MCF 10A (cell line): Measurements from ENCODE around the gene IKZF5. TPM values are rescaled to one million over a fixed set of nuclear protein-coding genes. Genes with fewer than 3 reads are reported as not detected.

Experiments used
- BruUV-seq: library from RNA; stranded (reverse); fragments of 400-500 nt; replicated peaks from 2 replicates; lab custom pipeline; 2021; lab: Mats Ljungman, UMichigan
- CTCF ChIA-PET: fragments of 300-600 bp; sonication (Branson Sonifier 250); formaldehyde crosslinking; extraction: SDS; loops from one replicate; lab custom pipeline; 2021; ENCODE audit warnings: antibody characterized with exemption, inconsistent platforms; lab: Yijun Ruan, JAX
- POLR2A ChIA-PET: fragments of 300-600, 350-650 bp; sonication (Branson Sonifier 250); formaldehyde crosslinking; extraction: SDS; loops from one replicate; lab custom pipeline; 2020; ENCODE audit warnings: antibody characterized with exemption, inconsistent platforms; lab: Yijun Ruan, JAX
- DNase-seq: peaks from one replicate; pipeline ENCODE4 v3.0.0-alpha.2; 2018; ENCODE audit not compliant: unreplicated experiment
- H3K27ac Mint-ChIP-seq: one replicate; pipeline ENCODE4 v1.8.0; 2022; ENCODE audit warnings: mild to moderate bottlenecking, low read depth, mixed read lengths; ENCODE audit not compliant: unreplicated experiment
- H3K27me3 Mint-ChIP-seq: one replicate; pipeline ENCODE4 v1.8.0; 2022; ENCODE audit warnings: mixed read lengths; ENCODE audit not compliant: insufficient read depth, unreplicated experiment
- H3K36me3 Mint-ChIP-seq: one replicate; pipeline ENCODE4 v1.8.0; 2022; ENCODE audit warnings: mild to moderate bottlenecking, moderate library complexity, mixed read lengths; ENCODE audit not compliant: insufficient read depth, unreplicated experiment
- H3K4me1 Mint-ChIP-seq: one replicate; pipeline ENCODE4 v1.8.0; 2022; ENCODE audit warnings: mixed read lengths; ENCODE audit not compliant: insufficient read depth, unreplicated experiment
- H3K4me3 Mint-ChIP-seq: one replicate; pipeline ENCODE4 v1.8.0; 2022; ENCODE audit warnings: mild to moderate bottlenecking, moderate library complexity, mixed read lengths; ENCODE audit not compliant: unreplicated experiment
- H3K9me3 Mint-ChIP-seq: one replicate; pipeline ENCODE4 v1.8.0; 2022; ENCODE audit warnings: mixed read lengths; ENCODE audit not compliant: unreplicated experiment
- intact Hi-C: fragments of 100-400 bp; cut with micrococcal nuclease; formaldehyde crosslinking; loops from 2 replicates; pipeline ENCODE4 v1.14.1; 2022
- total RNA-seq: library from RNA; stranded (reverse); gene quantifications from 2 replicates; pipeline ENCODE4 v1.2.3, GENCODE V29; 2022
- TF ChIP-seq, protein P1 (sequence below): fragments of 200-600 bp; IDR thresholded peaks from one replicate; pipeline ENCODE4 v1.8.0; 2022; ENCODE audit warnings: antibody characterized with exemption, mild to moderate bottlenecking; ENCODE audit not compliant: unreplicated experiment

The IKZF5 gene
- total RNA-seq, 1 experiment from 2014 or later: 16.4 TPM

DNA sequence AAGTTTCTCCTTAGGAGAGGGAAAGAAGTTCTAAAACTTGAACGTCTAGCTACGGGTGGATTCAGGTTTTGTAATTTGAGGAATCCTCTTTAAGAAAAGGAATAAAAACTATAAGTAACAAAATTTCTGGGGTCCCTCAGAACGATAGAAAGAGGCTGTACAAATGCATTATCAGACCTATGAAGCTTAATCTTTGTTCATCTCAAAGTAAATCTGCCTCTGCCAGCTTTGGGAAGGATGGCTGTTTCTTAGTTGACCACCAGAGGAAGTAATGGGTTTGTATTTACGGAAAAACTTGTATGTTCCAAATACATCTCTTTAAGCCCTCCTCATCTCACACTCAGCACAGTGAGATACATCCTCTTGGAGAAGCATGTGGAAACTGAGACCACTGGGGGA, 27.5 kb downstream of the IKZF5 start:
- peak overlapping the region; percentile 84 for H3K27ac Mint-ChIP-seq
- TF ChIP-seq, protein P1, sequence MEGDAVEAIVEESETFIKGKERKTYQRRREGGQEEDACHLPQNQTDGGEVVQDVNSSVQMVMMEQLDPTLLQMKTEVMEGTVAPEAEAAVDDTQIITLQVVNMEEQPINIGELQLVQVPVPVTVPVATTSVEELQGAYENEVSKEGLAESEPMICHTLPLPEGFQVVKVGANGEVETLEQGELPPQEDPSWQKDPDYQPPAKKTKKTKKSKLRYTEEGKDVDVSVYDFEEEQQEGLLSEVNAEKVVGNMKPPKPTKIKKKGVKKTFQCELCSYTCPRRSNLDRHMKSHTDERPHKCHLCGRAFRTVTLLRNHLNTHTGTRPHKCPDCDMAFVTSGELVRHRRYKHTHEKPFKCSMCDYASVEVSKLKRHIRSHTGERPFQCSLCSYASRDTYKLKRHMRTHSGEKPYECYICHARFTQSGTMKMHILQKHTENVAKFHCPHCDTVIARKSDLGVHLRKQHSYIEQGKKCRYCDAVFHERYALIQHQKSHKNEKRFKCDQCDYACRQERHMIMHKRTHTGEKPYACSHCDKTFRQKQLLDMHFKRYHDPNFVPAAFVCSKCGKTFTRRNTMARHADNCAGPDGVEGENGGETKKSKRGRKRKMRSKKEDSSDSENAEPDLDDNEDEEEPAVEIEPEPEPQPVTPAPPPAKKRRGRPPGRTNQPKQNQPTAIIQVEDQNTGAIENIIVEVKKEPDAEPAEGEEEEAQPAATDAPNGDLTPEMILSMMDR: peak; percentile 41
- H3K9me3 Mint-ChIP-seq: no peaks in the 10 kb centered on the region
- peak overlapping the region; percentile 86 for H3K4me3 Mint-ChIP-seq
- CTCF ChIA-PET: interaction anchor here (0.9 to 2.9 kb wide), 8 partner anchors 8 to 62 kb away, joined by 3 to 9 read pairs (median 5); partner anchors contain the start of gene IKZF5
- peaks cover 20% of the 10 kb centered on the region for H3K4me1 Mint-ChIP-seq
- intact Hi-C loops: no loop called here
- no peaks in the 10 kb centered on the region for H3K27me3 Mint-ChIP-seq
- H3K36me3 Mint-ChIP-seq: peaks cover 6% of the 10 kb centered on the region
- TSS peak; percentile 69 for BruUV-seq
- POLR2A ChIA-PET: interaction anchor here (0.6 to 6.3 kb wide), 12 partner anchors 9 to 578 kb away, joined by 3 to 75 read pairs (median 3); partner anchors contain the start of genes ACADSB and IKZF5
- peak; percentile 43 for DNase-seq

DNA sequence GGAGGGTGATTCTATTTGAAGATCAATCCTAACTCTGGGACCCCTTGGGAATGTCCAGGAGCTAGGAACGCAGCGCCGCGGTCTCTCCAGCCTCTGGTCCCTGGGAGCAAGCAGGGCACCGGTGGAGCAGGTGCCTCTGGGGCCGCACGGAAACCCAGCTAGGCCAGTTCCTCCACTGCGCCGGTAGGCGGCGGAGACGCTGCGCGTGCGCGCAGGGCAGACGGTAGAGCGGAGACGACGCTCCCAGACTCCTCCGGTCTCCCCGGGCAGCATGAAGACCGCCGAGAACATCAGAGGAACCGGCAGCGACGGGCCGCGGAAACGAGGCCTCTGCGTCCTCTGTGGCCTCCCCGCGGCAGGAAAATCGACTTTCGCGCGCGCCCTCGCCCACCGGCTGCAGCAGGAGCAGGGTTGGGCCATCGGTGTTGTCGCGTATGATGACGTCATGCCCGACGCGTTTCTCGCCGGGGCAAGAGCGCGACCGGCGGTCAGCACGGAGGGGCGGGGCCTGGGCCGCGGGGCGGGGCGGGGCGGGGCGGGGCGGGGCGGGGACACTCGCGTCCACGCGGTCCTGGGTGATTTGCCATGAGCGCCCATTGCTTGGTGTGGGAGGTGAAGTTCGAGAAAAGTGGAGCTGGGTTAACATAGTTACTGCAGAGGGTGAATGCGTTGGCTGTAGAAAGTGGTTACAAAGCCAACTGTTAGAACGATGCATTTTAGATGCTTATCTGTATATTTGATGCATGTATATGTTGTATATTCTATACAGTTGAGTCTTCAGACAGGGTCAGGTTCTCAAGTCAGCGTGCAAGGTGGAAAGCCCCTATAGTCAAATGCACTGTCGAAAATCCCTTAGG, 28.2 kb downstream of the IKZF5 start, which contains the start of gene PSTK:
PSTK (plus strand) TSS at position 193 of the 857 bp plus-strand sequence; CDS start at position 272, 79 bp downstream.
- ChIA-PET CTCF (interaction anchor here (0.6 to 2.9 kb wide), 17 partner anchors 9 to 701 kb away, joined by 3 to 9 read pairs (median 4); partner anchors contain the start of genes IKZF5 and PLEKHA1), POLR2A (interaction anchor here (0.5 to 6.3 kb wide), 22 partner anchors 9 to 606 kb away, joined by 3 to 75 read pairs (median 3); partner anchors contain the start of genes ACADSB, C10orf88 and IKZF5)
- BruUV-seq: TSS peak; percentile 71
- peak; percentile 88 for DNase-seq
- intact Hi-C loops: no loop called here
- Mint-ChIP-seq H3K27ac (peak within 1 kb of the TSS; percentile 84), H3K27me3 (no peaks in the 10 kb centered on the region), H3K9me3 (no peaks in the 10 kb centered on the region), H3K4me1 (peaks cover 20% of the 10 kb centered on the region), H3K36me3 (no peaks in the 10 kb centered on the region), H3K4me3 (peak within 1 kb of the TSS; percentile 86)
- TF ChIP-seq, protein P1: peak; percentile 93

DNA sequence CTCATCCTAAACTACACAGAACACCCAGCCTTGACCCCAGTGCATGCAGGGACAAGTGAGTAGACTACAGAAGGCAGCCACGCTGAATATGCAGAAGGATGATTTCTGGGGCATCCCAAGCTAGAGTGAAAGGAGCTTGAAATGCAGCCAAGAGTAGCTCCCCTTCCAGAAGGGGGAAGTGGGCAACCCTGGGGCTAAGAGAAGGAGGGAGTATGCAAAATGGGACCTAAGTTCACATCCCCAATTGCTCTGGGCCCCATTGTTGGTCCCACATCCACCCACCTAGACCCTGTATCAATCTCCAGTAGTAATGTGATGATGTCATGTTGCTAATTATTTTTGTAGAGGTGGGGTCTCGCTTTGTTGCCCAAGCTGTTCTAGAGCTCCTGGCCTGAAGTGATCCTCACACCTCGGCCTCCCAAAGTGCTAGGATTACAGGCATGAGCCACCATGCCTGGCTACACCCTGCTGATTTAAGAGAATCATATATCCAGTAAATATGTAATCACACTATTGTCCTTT, 34.0 kb downstream of the IKZF5 start:
- ChIA-PET CTCF (no interaction called here), POLR2A (interaction anchor here (0.8 to 1.4 kb wide), 2 partner anchors 12 to 34 kb away, joined by 3 read pairs; partner anchors contain the start of gene IKZF5)
- intact Hi-C loops: no loop called here
- TF ChIP-seq, protein P1: no peak
- Mint-ChIP-seq H3K27ac (no peak overlapping the region), H3K36me3 (no peaks in the 10 kb centered on the region), H3K27me3 (no peaks in the 10 kb centered on the region), H3K4me1 (no peaks in the 10 kb centered on the region), H3K9me3 (no peaks in the 10 kb centered on the region), H3K4me3 (no peak overlapping the region)
- DNase-seq: no peak
- no TSS peak for BruUV-seq

DNA sequence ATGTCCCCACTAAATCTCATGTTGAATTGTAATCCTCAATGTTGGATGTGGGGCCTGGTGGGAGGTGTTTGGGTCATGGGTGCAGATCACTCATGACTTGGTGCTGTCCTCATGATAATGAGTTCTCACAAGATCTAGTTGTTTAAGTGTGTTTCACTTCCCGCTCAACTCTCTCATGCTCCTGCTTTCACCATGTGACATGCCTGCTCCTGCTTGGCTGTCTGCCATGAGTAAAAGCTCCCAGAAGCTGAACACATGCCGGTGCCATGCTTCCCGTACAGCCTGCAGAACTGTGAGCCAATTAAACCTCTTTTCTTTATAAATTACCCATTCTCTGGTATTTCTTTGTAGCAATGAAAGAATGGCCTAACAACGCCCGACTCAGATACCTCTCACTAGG, 34.6 kb downstream of the IKZF5 start:
- no peaks in the 10 kb centered on the region for H3K27me3 Mint-ChIP-seq
- TF ChIP-seq, protein P1: no peak
- H3K4me1 Mint-ChIP-seq: no peaks in the 10 kb centered on the region
- no peak overlapping the region for H3K27ac Mint-ChIP-seq
- no peaks in the 10 kb centered on the region for H3K9me3 Mint-ChIP-seq
- CTCF ChIA-PET: no interaction called here
- no peak overlapping the region for H3K4me3 Mint-ChIP-seq
- H3K36me3 Mint-ChIP-seq: no peaks in the 10 kb centered on the region
- DNase-seq: no peak
- intact Hi-C loops: no loop called here
- POLR2A ChIA-PET: interaction anchor here (1.4 kb wide), 1 partner anchor 12 kb away, joined by 3 read pairs; no protein-coding TSS in a partner anchor
- no TSS peak for BruUV-seq
